KBM-7 (cell line): Measurements from ENCODE around the gene ASPDH.
A peak's percentile ranks its signal among the peaks of the same experiment; 100 is the strongest.

Source experiments
- DNase-seq: peaks from one replicate; pipeline ENCODE4 v3.0.0-alpha.2; 2015
- in situ Hi-C: fragments of 300-500 bp; cut with MboI; formaldehyde crosslinking; loops from 2 replicates; pipeline ENCODE4 v1.14.3; 2020; ENCODE audit warnings: low sequenced_read_pairs, low pct_unique_long_range_greater_than_20kb, mixed read lengths

ASPDH gene

DNA sequence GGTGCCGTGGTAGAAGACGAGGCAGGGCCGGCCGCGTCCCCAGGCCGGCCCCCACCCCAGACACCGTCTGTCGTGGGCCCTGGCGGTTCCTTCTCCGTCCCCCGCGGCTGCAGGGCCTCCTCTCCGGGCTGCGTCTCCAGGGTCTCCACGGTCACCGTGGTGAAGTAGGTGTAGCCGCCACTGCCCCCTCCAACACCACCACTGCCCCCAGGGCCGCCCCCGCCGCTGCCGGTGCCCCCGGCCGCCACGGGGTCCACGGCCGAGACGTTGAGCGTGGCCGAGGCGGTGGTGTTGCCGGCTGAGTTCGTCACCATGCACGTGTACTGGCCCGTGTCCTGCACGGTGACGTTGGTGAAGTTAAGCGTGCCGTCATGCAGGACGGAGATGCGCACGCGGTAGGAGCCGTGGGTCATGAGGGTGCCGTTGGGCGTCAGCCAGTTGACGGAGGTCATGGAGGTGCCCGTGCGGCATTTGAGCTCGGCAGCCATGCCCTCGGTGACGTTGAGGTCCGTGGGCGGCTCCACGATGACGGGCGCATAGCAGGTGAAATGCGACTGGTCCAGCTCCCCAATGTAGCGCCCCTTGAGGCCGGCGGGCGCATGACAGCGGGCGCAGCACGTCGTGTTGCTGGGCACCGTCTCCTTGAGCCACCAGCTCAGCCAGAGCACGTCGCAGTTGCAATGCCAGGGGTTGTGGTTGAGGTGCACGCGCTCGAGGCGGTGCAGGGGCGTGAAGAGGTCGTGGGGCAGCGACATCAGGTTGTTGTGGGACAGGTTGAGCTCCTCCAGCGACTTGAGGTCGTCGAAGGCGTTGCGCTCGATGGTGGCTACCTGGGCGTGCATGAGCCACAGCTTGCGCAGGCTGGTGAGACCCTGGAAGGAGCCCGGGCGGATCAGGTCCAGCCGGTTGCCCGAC, 4.6 kb upstream of the ASPDH start:
- in situ Hi-C loops, result no loop called here
- no peak for DNase-seq

- in situ Hi-C loops, result no loop called here
- no peak for DNase-seq
Observed at GRCh38 chr19:50517704-50518075, 4.0 kb upstream of the ASPDH start.

- no peak for DNase-seq
- in situ Hi-C loops, result no loop called here
Observed at GRCh38 chr19:50516964-50517703, 3.4 kb upstream of the ASPDH start.

DNA sequence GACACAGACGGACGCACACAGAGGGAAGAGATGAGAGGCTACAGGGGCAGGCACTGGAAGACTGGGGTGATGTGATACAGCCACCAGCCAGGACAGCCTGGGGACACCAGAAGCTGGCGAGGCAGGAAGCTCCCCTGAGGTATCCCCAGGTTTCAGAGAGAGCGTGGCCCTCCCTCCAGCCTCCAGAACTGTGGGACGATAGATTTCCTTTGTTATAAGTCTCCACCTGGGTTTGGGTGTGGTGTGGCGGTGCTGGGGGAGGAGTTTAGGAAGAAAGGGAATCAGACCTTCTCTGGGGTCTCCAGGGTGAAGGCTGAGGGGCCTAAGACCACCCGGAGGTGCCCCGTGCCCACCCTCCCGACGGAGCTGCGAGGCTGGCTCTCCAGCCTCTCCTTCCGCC, 2.7 kb upstream of the ASPDH start:
- in situ Hi-C loops, result no loop called here
- no peak for DNase-seq

GRCh38 chr19:50515168-50515561, 1.5 kb upstream of the ASPDH start:
- DNase-seq, result no peak
- in situ Hi-C loops, result no loop called here

DNA sequence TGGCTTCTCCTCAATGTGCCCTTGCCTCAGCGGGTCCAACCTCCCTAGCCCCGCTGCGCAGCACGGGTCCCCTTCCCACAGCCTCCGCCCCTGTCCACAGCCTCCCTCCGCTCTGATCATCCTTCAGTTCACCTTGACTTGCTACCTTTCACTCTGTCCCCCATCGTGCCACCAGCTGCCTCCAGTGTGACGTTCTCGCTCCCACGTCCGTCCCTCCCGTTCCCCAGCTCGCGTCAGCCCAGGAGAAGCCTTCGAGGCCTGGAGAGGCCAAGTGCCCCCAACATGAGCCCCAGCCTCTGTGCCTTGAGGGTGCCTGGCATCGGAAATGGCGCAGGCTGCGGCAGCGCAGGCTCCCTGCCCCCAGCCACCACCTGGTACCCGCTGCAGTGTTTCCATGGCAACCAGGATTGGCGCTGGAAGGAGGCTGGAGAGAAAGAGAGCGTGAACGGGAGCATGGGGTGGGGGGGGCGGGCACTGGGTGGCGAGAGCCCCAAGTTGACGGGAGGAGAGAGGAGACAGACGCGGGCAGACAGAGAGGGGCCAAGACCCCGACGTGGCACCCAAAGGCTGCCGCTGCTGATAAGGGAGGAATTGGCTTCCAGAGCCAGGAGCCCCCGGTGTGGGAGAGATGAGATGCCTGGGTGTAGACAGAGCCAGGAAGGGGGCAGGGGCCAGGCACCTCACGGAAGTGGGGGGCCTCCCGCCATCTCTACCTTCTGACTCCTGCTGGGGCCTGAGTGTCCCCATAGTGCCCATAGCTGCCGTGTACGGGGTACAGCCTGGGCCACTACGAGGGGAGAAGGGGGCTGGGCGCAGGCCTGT, 844 bp upstream of the ASPDH start:
- in situ Hi-C loops, result no loop called here
- DNase-seq, result no peak

DNA sequence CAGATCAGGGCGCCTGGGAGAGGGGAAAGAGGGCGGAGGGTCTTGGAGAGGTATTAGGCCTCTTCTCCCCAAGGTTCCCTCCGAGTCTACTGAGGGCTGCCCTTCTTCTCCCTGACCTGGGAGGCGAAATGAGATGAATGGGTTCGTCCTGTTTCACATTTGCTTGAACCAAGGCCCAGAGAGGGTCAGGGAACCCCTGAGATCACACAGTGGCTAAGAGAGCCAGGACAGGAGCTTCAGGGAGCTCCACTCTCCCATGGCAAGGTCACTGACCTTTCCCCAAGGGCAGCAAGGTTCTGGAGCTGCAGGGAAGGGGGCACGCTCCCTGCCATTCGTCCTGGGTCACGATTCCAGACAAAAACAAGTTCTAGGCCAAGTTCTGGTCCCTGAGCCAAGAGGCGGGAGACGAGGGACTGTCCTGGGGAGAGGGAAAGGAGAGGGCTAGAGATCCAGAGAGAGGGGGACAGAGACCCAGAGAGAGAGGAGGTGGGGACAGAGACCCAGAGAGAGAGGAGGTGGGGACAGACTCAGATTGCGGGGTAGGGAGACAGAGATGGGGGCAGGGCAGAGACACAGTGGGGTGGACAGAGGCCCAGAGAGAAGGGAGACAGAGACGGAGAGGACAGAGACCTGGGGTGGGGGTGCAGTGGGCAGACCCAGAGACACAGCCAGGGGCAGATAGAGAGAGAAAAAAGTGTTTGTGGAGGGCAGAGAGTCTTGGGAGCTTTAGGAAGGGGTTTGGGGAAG, 541 bp downstream of the ASPDH start:
- in situ Hi-C loops, result no loop called here
- DNase-seq, result no peak

DNA sequence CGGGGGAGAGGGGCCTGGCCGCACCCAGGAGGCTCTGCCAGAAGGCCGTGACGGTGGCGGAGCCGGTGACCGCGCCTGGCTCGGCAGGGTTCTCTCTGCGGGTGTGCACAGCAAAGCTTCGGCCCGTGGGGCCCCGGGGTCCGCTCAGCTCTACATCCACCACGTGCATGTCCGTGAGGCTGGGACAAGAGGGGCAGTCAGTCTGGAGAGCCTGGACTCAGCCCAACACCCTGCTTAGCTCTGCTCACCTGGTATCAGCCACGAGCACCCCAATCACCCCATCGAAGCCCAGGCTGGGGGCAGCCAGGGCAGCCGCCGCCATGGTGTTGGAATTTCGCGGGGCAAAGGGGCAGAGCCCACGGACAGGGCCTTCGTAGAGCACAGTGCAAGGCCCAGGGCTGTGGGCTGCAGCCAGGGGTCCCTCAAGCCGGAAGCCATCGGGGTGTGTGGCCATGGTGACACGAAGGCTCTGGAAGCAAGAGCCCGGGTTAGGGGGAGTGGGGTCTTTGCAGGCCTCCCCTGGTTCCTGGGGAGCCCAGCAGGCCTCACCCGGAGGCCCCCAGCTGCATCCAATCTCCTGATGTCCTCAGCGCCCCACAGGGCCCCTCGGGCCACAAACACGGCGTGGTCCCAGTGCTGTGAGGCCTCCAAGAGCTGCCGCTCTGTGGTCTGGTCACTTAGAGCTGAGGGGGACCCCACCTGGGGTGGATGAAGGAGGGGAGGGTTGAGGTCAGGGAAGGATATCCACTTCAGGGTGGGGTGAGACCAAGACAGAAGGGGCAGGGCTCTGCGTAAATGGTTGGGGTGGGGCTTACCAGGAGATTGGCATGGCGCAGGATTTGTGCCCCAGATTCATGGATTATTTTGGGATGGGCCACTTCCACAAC, 1.4 kb downstream of the ASPDH start:
- in situ Hi-C loops, result no loop called here
- no peak for DNase-seq

DNA sequence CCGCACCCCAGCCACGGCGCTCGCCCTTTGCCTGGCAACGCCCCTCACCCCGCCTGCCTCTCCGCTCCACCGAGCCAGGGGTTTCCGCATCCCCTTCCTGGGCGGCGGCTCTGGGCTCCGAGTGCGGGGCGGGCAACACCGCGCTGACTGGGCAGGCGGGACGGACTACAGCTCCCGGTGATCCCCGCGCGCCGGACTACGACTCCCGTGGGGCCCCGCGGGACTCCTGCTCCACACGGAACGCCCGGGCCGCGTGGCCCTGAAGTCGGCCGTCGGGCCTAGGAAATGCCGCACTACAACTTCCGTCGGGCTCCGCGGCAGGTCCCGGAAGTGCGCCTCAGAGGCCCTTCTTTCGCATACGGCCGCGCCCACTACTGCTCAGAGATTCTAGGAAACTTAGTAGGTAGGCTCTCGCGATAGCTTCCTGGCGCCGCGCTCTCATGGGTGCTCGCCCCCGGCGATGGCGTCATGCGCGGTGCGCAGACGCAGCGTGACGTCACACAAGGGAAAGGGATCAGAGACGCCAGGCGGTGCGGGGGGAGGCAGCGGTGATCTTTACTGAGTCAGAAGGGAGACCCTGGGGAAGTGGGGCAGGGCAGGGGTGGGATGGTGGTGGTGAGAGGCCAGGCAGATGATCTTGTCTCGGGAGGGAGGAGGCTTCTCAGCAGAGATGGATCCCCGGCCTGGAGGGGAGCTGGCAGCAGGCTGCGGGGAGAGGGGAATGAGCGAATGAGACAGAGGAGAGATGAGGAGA, 2.5 kb downstream of the ASPDH start, which contains the start of gene JOSD2:
Gene JOSD2, minus strand, starts transcription at position 123 of the 754 bp plus-strand sequence. CDS start 760 bp downstream, outside the sequence.
- peak; percentile 98 for DNase-seq
- in situ Hi-C loops, result no loop called here

DNA sequence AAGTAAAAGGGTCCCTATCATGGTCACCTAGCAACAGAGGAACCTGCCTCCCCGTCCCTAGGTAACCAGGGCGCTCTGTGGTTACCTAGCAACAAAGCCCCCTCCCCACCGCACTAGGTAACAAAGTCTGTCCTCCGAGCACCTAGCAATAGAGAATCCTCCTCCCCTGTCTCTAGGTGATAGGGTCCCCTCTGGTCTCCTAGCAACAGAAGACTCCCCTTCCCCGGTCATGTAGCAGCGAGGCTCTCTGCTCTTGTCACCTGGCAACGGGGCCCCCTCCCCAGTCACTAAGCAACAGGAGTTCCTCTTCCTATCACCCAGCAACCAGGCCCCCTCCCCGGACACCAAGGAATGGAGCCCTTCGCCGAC, 3.0 kb downstream of the ASPDH start:
- DNase-seq, result no peak
- in situ Hi-C loops, result no loop called here

DNA sequence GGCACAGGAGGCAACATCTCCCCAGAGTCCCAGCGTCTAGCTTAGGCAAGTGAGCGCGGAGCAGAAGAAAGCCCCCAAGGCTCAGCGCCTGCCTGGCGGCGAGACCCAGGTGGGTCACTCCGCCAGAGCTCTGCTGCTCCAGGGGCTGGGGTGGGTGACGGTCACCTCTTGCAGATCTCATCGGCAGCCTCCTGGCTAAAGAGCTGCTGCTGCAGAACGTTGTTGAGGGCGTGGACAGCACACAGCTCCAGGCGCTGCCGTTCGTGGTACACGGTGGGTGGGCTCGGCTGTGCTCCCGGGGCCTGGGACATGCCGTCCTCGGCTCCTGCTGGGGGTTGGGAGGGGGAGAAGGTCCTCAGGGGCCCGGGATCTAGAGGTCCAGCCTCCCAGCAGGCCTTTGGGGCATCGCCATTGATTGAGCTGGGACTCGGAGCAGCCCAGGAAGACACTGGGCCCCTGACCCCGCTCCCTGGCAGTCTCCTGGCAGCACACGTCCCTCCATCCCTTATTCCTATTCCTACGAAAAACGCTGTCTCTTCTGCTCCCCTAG, 3.5 kb downstream of the ASPDH start:
- no peak for DNase-seq
- in situ Hi-C loops, result no loop called here

GRCh38 chr19:50509366-50509765, 4.3 kb downstream of the ASPDH start:
- in situ Hi-C loops, result no loop called here
- DNase-seq, result no peak

DNA sequence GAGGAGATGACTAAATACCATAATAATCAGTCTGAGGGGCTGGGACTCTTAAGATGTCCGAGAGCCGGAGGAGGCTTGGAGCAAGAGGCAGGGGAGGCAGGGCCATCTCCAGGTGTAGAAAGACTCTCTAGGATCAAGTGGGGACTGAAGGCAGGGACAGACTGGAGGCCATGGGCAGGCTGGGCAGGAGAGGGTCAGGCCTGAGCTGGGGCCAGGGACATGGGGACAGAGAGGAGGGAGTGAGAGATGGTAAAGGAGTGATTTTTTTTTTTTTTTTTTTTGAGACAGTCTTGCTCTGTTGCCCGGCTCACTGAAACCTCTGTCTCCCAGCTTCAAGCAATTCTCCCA, 4.9 kb downstream of the ASPDH start:
- in situ Hi-C loops, result no loop called here
- no peak for DNase-seq

DNA sequence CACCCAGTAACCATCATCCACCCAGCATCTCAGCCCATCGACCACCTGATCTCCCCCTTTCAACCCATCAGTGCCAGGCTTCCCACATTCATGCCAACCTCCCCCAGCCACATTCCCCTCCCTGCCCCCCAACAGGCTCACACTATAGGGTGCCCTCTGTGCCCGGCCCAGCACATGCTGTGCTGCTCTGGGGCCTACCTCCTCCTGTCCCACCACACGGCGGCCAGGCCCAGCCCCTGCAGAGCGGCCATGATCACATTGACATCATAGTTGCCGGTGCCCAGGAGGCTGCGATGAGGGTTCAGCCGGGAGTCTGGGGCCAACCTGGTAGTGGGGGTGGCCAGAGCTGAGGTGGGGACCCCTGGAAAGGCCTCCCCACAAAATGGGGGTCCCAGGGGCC, 6.3 kb downstream of the ASPDH start:
- in situ Hi-C loops, result no loop called here
- no peak for DNase-seq

- in situ Hi-C loops, result no loop called here
- DNase-seq, result no peak
Observed at GRCh38 chr19:50506700-50507099, 7.0 kb downstream of the ASPDH start.

- DNase-seq, result no peak
- in situ Hi-C loops, result no loop called here
Observed at GRCh38 chr19:50505856-50506611, 7.7 kb downstream of the ASPDH start.
